ENCODE results near the gene CPEB3. TPM values are rescaled to one million over a fixed set of nuclear protein-coding genes. Genes with fewer than 3 reads are reported as not detected.

The CPEB3 gene
- total RNA-seq, 1 experiment from 2014 or later: 2.8 TPM

- TF ChIP-seq CTCF (IDR thresholded peaks at IDR 0.05; ENCODE audit: unreplicated experiment): no peak
- no peak overlapping the region for H3K4me3 Mint-ChIP-seq (ENCODE audit: unreplicated experiment)
- no peak overlapping the region for H3K27ac Mint-ChIP-seq (ENCODE audit: low read depth, unreplicated experiment)
- H3K36me3 Mint-ChIP-seq (ENCODE audit: insufficient read depth, unreplicated experiment): no peaks in the 10 kb centered on the region
- intact Hi-C loops (cut with micrococcal nuclease): no loop called here
- POLR2A ChIA-PET: no interaction called here
- no TSS peak for BruUV-seq (replicated peaks)
- no peaks in the 10 kb centered on the region for H3K27me3 Mint-ChIP-seq (ENCODE audit: insufficient read depth, unreplicated experiment)
- H3K4me1 Mint-ChIP-seq (ENCODE audit: insufficient read depth, unreplicated experiment): no peaks in the 10 kb centered on the region
- CTCF ChIA-PET: interaction anchor here (1.0 kb wide), 1 partner anchor 17 kb away, joined by 3 read pairs; no protein-coding TSS in a partner anchor
- DNase-seq (ENCODE audit: unreplicated experiment): no peak
- H3K9me3 Mint-ChIP-seq (ENCODE audit: unreplicated experiment): no peaks in the 10 kb centered on the region
These were observed 222.0 kb downstream of the CPEB3 start for GRCh38 chr10:92068900-92069299.

- Mint-ChIP-seq H3K27me3 (ENCODE audit: insufficient read depth, unreplicated experiment) (no peaks in the 10 kb centered on the region), H3K4me3 (ENCODE audit: unreplicated experiment) (no peak overlapping the region), H3K9me3 (ENCODE audit: unreplicated experiment) (no peaks in the 10 kb centered on the region), H3K4me1 (ENCODE audit: insufficient read depth, unreplicated experiment) (no peaks in the 10 kb centered on the region), H3K36me3 (ENCODE audit: insufficient read depth, unreplicated experiment) (no peaks in the 10 kb centered on the region), H3K27ac (ENCODE audit: low read depth, unreplicated experiment) (no peak overlapping the region)
- no TSS peak for BruUV-seq (replicated peaks)
- intact Hi-C loops (cut with micrococcal nuclease): no loop called here
- no peak for DNase-seq (ENCODE audit: unreplicated experiment)
- no peak for TF ChIP-seq CTCF (IDR thresholded peaks at IDR 0.05; ENCODE audit: unreplicated experiment)
- ChIA-PET CTCF (no interaction called here), POLR2A (interaction anchor here (1.4 kb wide), 1 partner anchor 11 kb away, joined by 5 read pairs; no protein-coding TSS in a partner anchor)
These were observed 224.5 kb downstream of the CPEB3 start for GRCh38 chr10:92066386-92066785.

GRCh38 chr10:92064506-92064905 is 226.4 kb downstream of the CPEB3 start:
- no peaks in the 10 kb centered on the region for H3K27me3 Mint-ChIP-seq (ENCODE audit: insufficient read depth, unreplicated experiment)
- TF ChIP-seq CTCF (IDR thresholded peaks at IDR 0.05; ENCODE audit: unreplicated experiment): no peak
- CTCF ChIA-PET: interaction anchor here (0.6 kb wide), 1 partner anchor 500 kb away, joined by 6 read pairs; no protein-coding TSS in a partner anchor

GRCh38 chr10:92062273-92062672 is 228.6 kb downstream of the CPEB3 start:
- no peak for TF ChIP-seq CTCF (IDR thresholded peaks at IDR 0.05; ENCODE audit: unreplicated experiment)
- Mint-ChIP-seq H3K4me1 (ENCODE audit: insufficient read depth, unreplicated experiment) (peaks cover 4% of the 10 kb centered on the region), H3K9me3 (ENCODE audit: unreplicated experiment) (no peaks in the 10 kb centered on the region), H3K36me3 (ENCODE audit: insufficient read depth, unreplicated experiment) (no peaks in the 10 kb centered on the region), H3K27ac (ENCODE audit: low read depth, unreplicated experiment) (no peak overlapping the region), H3K4me3 (ENCODE audit: unreplicated experiment) (no peak overlapping the region), H3K27me3 (ENCODE audit: insufficient read depth, unreplicated experiment) (no peaks in the 10 kb centered on the region)
- DNase-seq (ENCODE audit: unreplicated experiment): no peak
- POLR2A ChIA-PET: interaction anchor here (0.7 kb wide), 1 partner anchor 506 kb away, joined by 3 read pairs; no protein-coding TSS in a partner anchor
- CTCF ChIA-PET: interaction anchor here (1.2 kb wide), 1 partner anchor 372 kb away, joined by 4 read pairs; no protein-coding TSS in a partner anchor
- no TSS peak for BruUV-seq (replicated peaks)
- intact Hi-C loops (cut with micrococcal nuclease): no loop called here

More at GRCh38 chr10:92064506-92064905, 226.4 kb downstream of the CPEB3 start:
- no peak overlapping the region for H3K27ac Mint-ChIP-seq (ENCODE audit: low read depth, unreplicated experiment)
- peaks cover under 1% of the 10 kb centered on the region for H3K4me1 Mint-ChIP-seq (ENCODE audit: insufficient read depth, unreplicated experiment)
- DNase-seq (ENCODE audit: unreplicated experiment): no peak
- H3K36me3 Mint-ChIP-seq (ENCODE audit: insufficient read depth, unreplicated experiment): no peaks in the 10 kb centered on the region
- intact Hi-C loops (cut with micrococcal nuclease): no loop called here
- H3K4me3 Mint-ChIP-seq (ENCODE audit: unreplicated experiment): no peak overlapping the region
- no peaks in the 10 kb centered on the region for H3K9me3 Mint-ChIP-seq (ENCODE audit: unreplicated experiment)
- POLR2A ChIA-PET: interaction anchor here (0.6 kb wide), 1 partner anchor 472 kb away, joined by 5 read pairs; no protein-coding TSS in a partner anchor
- BruUV-seq (replicated peaks): no TSS peak
